HG03103 (cell line): ENCODE measurements around the gene SERF1B.
"Not testable (repeated sequence)": the region's sequence is repeated elsewhere in the genome, so short reads cannot be mapped to it uniquely, and the experiment has no call there.

Experiments used
- ATAC-seq: cut with Tn5 transposase; IDR thresholded peaks from one replicate; pipeline ENCODE4 v1.9.1; 2021; ENCODE audit warnings: low read depth; ENCODE audit not compliant: unreplicated experiment

The SERF1B gene

DNA sequence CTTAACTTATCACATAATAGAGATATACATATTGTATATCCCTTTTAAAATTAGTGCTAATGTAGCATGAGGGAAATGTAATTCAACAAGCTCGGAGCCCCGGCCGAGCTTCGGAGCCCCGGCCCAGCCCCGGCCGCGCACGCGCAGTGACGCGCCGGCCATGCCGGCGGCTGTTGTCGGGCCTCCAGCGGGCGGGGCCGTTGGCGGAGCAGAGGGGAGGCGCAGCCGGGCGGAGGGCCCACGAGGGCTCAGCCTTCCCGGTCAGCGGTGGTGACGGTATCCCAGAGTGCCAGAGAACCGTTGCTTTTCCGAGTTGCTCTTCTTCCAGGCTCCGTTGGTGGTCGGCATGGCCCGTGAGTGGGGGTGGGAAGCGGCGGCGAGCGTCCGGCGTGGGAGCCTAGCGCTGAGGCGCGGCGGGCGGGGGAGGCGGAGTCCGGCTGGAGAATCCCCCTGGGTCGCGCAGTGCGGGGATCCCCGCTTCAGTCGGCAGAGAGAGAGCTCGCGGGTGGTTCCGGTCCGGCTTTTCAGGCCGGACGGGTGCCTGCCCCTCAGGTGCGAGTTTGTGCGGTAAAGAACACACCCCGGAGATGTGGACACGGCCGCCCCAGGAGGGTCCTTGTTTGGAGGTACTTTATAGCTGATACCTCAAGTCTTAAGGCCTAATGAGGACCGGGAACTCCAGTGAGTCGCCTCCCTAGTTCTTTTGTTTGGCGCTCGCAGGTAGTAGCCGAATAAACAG is at the start of gene SERF1B:
Gene SERF1B, plus strand, starts transcription at position 146 of the 739 bp plus-strand sequence. Its CDS starts 201 bp downstream, at position 347.
- peak; percentile 80 for ATAC-seq

DNA sequence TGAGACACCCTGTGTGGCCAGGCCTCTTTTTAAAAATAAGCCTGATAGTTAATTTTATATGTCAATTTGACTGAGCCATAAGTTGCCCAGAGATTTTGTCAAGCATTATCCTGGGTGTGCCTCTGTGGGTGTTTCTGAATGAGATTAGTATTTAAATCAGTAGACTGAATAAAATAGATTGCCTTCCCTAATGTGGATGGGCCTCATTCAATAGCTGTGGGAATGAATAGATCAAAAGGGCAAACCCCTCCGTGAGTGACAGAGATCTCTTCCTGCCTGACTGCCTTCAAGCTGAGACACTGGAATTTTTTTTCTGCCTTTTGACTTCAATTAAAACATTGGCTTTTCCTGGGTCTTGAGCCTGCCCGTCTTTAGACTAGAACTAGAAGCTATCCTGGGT is 33.3 kb upstream of the SERF1B start:
- not testable (repeated sequence) for ATAC-seq

- not testable (repeated sequence) for ATAC-seq
These were observed 29.5 kb upstream of the SERF1B start for GRCh38 chr5:69995535-69995934.

- not testable (repeated sequence) for ATAC-seq
These were observed 4.4 kb upstream of the SERF1B start for GRCh38 chr5:70020660-70021059.

- peak; percentile 12 for ATAC-seq
These were observed 744 bp downstream of the SERF1B start for GRCh38 chr5:70025845-70026145.

DNA sequence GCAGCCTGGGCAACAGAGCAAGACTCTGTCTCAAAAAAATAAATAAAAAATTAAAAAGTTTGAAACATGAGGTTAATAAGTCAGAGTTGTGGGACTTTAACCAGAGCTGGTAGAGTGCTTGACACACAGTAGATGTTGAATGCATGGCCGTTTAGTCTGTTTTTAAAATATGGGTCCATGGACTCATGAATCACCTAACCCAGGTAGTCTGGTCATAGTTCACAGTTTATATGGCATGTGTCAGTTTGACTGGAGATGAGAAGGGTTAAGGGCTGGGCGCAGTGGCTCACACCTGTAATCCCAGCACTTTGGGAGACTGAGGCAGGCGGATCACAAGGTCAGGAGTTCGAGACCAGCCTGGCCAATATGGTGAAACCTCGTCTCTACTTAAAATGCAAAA is 6.2 kb downstream of the SERF1B start:
- ATAC-seq, result not testable (repeated sequence)

DNA sequence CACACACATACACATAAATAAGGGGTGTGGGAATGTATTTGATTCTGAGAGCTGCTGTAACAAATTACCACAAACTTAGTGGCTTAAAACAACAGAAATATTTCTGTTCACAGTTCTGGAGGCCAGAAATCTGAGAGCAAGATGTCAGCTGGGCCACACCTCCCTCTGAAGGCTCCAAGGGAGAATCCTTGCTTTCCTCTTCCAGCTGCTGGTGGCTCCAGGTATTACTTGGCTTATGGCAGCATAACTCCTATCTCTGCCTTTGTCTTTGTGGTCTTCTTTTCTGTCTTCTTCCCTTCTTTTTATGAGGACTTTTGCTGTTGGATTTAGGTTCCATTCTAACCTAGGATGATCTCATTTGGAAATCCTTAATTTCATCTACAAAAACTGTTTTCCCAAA is 16.4 kb downstream of the SERF1B start:
- not testable (repeated sequence) for ATAC-seq

GRCh38 chr5:70049790-70050142 is 24.7 kb downstream of the SERF1B start:
- ATAC-seq, result not testable (repeated sequence)

GRCh38 chr5:70056289-70056942 is 31.4 kb downstream of the SERF1B start:
- not testable (repeated sequence) for ATAC-seq

DNA sequence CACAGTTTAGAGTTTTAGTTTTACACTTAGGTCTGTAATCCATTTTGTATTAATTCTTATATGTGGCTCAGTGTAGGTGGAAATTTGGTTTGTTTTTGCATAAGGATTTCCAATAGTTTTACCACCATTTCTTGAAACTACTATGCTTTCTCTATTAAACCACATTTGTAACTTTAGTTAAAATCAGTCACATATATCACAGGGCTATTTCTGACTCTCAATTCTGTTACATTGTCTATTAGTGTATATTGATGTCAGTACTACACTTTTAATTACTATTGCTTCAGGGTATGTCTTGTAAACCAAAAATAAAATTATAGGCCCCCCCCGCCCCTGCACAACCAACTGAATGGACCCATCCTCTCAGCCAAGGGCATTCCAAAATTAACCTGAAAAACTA is 32.1 kb downstream of the SERF1B start:
- ATAC-seq, result not testable (repeated sequence)

- not testable (repeated sequence) for ATAC-seq
These were observed 52.6 kb downstream of the SERF1B start for GRCh38 chr5:70077632-70078031.

- ATAC-seq, result not testable (repeated sequence)
These were observed 63.9 kb downstream of the SERF1B start for GRCh38 chr5:70088907-70089464.

DNA sequence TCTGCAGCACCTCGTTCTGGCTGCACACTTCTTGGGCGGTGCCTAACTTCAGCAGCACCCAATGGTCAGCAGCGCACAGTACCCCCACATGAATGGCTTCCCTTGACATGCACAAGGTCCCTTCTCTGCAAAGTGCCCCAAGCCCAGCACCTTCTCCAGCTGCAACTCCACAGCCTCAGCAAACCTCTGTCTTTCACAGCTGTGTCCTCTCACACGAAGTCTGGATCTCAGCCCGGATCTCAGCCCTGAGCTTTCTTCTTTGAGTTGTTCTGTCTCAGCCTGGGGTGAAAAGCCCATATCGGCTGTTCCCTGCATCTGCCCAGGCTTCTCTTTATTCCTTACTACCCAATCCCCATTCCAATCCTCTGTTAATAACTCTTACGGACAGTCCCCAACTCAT is 66.7 kb downstream of the SERF1B start:
- not testable (repeated sequence) for ATAC-seq
